Stimulated activated CD8-positive, alpha-beta memory T cell treated with anti-CD3 and anti-CD28 coated beads, Interleukin-15, amount 100 ng/mL, for 24 hours (primary cell): ENCODE data around the gene RUFY2.

Experiments
- DNase-seq: peaks from one replicate; pipeline ENCODE4 v3.0.0-alpha.2; 2020; ENCODE audit warnings: low read depth

Gene RUFY2

GRCh38 chr10:68364101-68364886 is 42.8 kb downstream of the RUFY2 start:
- no peak for DNase-seq

- DNase-seq, result no peak
Measured at GRCh38 chr10:68362590-68362989, 44.5 kb downstream of the RUFY2 start.

- DNase-seq, result no peak
Measured at GRCh38 chr10:68359189-68359588, 47.9 kb downstream of the RUFY2 start.

- no peak for DNase-seq
Measured at GRCh38 chr10:68353537-68353936, 53.5 kb downstream of the RUFY2 start.

GRCh38 chr10:68348265-68348741 is 58.8 kb downstream of the RUFY2 start:
- no peak for DNase-seq

- no peak for DNase-seq
Measured at GRCh38 chr10:68346774-68347173, 60.3 kb downstream of the RUFY2 start.

GRCh38 chr10:68345621-68346020 is 61.5 kb downstream of the RUFY2 start:
- DNase-seq, result no peak

- DNase-seq, result no peak
Measured at GRCh38 chr10:68342909-68343516, 64.1 kb downstream of the RUFY2 start.

- no peak for DNase-seq
Measured at GRCh38 chr10:68340358-68341080, 66.6 kb downstream of the RUFY2 start.

- no peak for DNase-seq
Measured at GRCh38 chr10:68336754-68337351, 70.2 kb downstream of the RUFY2 start.

GRCh38 chr10:68334672-68335467 is 72.2 kb downstream of the RUFY2 start:
- DNase-seq, result no peak

GRCh38 chr10:68333440-68334431 is 73.3 kb downstream of the RUFY2 start:
- no peak for DNase-seq

- no peak for DNase-seq
Measured at GRCh38 chr10:68333058-68333395, 74.0 kb downstream of the RUFY2 start.

GRCh38 chr10:68332259-68333057 is 74.6 kb downstream of the RUFY2 start, which contains the start of gene PBLD:
Gene PBLD, minus strand, starts transcription at chr10:68332928. Its CDS starts 26,084 bp downstream, at chr10:68306844.
- DNase-seq, result peak; percentile 34

- DNase-seq, result peak; percentile 97
Measured at GRCh38 chr10:68331455-68332258, 75.4 kb downstream of the RUFY2 start, which contains the start of gene HNRNPH3. Gene HNRNPH3, plus strand, starts transcription at chr10:68332064. Its CDS starts 5,158 bp downstream, at chr10:68337222.

- no peak for DNase-seq
Measured at GRCh38 chr10:68330852-68331454, 76.1 kb downstream of the RUFY2 start.

GRCh38 chr10:68329506-68329861 is 77.6 kb downstream of the RUFY2 start:
- no peak for DNase-seq
